ENCODE measurements around the gene WFDC1.
"Not testable (repeated sequence)": the region's sequence is repeated elsewhere in the genome, so short reads cannot be mapped to it uniquely, and the experiment has no call there.

Gene WFDC1

DNA sequence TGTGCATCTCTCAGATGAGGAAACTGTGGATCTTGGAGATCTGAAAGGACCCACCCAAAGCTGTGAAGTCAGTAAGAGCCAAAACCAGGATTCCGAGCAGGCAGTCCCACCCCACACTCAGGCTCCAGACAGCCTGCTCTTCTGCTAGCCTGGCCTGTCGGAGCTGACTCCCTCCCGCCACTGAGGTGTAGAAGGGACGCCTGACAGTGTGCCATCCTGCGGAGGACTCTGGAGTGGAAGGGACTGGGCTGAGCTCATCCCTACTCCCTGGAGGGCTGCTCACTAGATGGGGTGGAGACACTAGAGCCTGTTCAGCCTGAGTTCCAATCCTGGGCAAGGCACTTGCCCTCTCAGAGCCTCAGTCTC is 36.0 kb downstream of the WFDC1 start:
- no peak for DNase-seq

DNA sequence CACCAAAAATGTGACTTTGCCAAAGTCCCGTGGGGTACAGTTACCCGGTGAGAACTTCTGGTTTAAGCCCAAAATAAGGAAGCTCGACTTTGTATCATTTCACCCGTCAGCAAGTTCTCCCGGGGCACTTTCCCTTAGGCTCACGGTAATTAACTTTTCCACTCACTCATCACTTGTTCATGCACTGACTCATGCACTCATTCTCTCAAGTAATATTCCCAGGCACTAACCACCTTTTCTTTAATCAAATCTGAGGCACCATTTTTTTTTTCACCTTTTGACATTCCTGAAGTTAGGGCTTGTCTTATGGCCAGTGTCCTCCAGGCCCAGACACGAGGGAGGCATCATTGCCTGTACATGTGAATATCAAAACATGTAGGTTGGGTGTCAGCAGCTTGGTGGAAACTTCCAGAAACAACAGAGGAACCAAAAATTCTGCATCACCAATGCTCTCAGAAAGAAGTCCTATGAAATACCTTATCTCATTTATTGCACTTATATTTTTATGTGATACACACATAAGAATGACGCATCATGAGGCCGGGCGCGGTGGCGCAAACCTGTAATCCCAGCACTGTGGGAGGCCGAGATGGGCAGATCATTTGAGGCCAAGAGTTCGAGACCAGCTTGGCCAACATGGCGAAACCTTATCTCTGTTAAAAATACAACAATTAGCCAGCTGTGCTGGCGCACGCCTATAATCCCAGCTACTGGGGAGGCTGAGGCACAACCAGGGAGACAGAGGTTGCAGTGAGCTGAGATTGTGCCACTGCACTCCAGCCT is 37.5 kb downstream of the WFDC1 start:
- no peak for DNase-seq

DNA sequence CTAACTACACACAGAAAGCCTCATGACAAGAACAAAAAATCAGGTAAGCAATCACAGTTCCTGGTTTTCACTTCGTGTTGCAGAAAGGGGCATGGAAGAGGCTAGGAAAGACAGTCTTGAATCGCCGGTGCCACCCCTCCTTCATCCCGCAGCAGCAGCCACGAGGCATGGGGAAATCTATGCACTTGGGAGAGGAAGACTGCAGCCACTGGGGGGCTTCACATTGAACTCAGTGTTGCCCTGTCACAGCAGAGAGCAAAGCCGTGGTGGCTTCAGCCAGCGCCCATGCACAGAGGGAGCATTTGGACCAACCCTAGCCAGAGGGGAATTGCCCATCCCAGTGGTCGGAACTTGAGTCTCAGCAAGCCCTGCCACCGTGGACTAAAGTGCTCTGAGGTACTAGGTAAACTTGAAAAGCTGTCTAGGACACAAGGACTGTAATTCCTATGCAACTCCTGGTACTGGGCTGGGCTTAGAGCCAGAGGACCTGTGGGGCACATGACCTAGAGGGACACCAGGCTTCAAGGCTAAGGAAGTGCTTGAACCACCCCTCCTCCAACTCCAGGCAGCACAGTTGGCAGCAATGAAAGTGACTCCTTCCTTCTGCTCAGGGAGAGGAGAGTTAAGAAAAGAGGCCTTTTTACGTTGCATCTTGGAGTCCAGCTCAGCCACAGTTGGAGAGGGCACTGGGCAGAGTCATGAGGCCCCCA is 38.5 kb downstream of the WFDC1 start:
- DNase-seq = no peak

DNA sequence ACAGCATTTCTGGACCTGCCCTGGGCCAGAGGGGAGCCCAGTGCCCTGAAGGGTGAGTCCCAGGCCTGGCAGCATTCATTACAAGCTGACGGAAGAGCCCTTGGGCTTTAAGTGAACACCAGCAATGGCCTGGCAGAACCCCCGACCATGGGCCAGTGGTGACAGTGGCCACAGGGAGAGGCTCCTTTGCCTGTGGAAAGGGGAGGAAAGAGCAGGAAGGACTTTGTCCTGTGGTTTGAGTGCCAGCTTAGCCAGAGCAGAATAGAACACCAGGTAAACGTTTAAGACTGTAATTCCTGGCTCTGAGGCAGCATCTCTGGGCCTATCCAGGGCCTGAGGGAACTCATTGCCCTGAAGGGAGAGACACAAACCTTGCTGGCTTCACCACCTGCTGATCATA is 39.4 kb downstream of the WFDC1 start:
- no peak for DNase-seq

DNA sequence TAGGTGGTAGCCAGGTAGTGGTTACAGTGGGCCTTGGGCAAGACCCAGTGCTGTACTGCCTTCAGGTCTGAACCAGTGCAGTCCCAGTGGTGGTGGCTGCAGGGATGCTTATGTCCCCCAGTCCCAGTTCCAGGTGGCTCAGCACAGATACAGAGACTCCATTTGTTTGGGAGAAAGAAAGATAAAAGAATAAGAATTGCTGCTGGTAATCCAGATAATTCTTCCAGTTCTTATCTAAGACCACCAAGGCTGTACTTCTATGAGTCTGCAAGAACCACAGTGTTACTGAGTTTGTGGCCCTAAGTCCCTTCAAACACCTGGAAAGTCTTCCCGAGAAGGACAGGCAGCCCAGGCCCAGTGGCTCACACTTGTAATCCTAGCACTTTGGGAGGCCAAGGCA is 39.8 kb downstream of the WFDC1 start:
- no peak for DNase-seq

DNA sequence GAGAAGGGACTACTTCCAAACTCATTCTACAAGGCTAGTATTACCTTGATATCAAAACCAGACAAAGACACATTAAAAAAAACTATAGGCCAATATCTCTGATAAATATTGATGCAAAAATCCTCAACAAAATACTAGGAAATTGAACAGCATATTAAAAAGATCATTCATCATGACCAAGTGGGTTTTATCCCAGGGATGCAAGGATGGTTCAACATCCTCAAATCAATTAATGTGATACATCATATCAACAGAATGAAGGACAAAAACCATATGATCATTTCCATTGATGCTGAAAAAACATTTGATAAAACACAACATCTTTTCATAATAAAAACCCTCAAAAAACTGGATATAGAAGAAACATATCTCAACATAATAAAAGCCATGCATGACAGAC is 42.6 kb downstream of the WFDC1 start:
- DNase-seq = not testable (repeated sequence)

DNA sequence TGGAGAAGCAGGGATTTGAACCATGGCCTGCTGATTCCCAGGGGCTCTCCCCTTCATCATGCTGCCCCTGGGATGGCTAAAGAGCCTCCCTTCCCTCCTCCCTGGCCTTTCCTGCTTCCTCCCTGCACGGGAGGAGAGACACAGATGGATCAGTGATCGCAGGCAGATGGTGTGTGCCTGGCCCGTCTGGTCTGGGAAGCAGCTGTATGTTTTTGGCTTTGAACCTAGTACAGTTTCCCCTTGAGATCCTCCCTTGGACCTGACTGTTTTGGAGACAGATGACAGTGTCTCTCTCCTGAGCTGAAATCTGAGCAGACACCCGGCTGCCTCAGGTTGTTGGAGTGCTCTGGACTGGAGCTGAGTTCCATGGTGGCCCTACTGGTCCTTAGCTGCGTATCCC is 44.6 kb downstream of the WFDC1 start:
- peak; percentile 96 for DNase-seq

DNA sequence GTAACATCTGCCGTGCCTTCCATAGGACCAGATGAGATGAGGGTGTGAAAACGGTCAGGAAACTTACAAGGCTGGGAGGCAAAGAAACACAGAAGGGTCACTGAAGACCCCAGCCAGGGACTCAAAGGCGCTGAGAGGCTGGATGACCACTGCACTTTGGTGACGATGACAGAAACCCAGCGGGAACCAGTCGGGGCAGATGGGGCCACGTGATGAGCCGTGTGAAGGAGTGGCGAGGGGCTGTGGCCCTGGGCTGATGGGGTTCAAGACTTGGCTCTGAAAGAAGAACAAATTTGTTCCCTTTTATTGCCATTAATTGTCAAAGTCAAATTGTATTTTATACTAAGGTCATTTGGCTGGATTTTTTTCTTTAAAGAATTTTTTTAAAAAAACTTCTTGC is 45.1 kb downstream of the WFDC1 start:
- no peak for DNase-seq

DNA sequence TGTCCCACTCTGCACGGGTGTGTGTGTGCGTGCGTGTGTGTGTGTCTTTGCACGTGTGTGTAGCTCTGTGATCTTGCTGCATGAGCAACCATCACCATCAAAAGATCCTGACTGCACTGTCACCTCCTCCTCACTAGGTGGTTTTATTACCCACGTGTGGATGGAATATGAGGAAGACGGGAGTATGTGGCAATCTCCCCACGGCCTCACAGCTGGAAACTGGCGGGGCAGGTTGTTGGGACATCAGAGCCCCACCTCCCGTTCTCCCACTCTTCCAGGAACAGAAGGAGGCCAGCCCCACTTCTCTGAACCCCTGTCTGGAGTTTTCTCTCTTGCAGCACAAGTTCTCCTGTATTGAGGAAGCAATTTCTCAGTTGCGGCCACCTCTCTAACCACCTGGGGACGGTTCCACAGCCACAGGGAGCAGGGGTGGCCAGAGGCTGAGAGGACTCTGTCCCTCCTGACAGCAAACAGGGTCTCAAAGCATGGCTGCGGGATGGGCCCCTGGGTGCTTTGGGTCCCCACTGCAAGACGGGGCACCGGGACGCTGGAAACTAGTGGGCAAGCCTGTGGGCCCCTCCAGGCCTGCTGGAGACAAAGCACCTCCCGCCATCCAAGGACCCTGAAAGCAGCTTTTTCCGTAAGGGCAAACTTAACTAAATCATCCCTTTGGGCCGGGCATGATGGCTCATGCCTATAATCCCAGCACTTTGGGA is 45.8 kb downstream of the WFDC1 start:
- DNase-seq = no peak

DNA sequence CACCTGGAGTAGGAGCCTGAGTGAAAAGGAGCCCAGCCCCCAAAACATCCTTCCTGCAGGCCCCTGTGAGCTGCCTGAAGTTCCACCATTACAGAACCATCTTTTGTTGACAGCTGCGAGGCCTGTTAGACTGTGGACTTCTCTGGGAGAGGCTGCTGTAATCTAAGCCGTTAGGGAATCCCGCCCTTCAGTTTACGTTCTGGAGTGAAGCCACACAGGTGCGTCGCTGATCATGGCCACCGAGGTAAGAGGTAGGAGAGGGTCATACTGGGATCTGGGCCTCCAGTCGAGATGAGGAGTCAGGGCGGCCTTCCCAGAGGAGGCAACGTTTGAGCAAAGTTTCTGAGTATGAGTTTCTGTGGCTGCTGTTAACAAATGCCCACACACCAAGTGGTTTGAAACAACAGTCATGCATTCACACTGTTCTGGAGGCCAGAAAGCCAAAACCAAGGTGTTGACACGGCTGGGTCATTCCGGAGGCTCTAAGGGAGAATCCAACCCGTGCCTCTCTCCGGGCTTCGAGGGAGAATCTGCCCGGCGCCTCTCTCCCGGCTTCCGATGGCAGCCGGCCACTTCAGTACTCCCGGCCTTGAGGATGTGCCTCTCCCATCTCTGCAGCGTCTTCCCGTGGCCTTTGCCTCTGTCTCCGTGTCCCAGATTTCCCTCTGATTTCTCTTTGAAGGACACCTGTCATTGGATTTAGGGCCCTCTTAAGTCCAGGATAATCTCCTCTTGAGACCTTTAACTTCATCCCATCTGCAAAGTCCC is 47.0 kb downstream of the WFDC1 start:
- DNase-seq = no peak

DNA sequence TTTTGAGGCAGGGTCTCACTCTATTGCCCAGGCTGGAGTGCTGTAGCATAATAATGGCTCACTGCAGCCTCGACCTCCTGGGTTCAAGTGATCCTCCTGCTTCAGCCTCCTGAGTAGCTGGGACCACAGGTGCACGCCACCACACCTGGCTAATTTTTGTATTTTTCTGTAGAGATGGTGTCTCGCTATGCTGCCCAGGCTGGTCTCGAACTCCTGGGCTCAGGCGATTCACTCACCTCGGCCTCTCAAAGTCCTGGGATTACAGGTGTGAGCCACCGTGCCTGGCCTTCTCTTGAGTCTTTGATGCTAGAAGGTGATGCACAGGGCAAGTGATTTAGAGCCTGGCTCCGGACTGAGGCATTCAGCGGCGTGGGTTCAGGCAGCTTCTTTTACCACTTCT is 49.1 kb downstream of the WFDC1 start:
- DNase-seq = not testable (repeated sequence)

DNA sequence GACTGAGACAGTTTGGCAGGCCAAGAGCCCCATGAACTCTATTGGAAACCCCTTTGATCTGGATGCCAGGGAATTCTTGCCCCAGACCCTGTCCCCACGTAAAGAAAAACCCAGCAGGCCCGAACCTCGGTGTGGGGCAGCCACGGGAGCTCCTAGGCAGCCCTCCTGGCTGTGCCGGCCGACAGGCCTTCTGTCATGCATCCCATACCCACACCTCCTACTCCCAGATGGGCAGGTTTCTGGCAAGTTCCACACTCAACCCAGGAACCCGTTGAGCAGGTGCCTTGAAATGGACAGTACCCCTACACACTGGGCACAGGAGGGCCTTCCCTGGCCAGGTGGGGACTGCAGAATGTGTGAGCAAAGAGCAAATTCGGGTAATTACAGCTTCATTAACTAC is 50.1 kb downstream of the WFDC1 start:
- DNase-seq = no peak

DNA sequence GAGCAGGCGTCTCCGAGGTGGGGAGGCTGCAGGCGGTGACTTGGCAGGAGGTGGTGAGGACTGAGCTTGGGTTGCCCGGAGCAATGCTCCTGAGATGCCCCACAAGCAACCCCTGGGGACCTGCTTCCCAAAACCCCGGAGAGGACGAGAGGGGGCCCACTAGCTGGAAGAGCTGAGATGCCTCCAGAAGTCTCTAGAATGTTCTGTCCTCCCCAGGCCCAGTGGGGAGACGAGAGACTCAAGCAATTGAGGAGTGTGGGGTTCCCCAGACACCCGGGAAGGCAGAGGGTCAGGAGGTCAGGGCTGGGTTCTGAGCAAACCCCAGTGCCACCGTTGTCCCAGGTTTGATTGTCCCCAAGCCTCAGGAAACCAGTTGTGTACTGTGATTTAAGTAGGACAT is 52.5 kb downstream of the WFDC1 start:
- no peak for DNase-seq

DNA sequence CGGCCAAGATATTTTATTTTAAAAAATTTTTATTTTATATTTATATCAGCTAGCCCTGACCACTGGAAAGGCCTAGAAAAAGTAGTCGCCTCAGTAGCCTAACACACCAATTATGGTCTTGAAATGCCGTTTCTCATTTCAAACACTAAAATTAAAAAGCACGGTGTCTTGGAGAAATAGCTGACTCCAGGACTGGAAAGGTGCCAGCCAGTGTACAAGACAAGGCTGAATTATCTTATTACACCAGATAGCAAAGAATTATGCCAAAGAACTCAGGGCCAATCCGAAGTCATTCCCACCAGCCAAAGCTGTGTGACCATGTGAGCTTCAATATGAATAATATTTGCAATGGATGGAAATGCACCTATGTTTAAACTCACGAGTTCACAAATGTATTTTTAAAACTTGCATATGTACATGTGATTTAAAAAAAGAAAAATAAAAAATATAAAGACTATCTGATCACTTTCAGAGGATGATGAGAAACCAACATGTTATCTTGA is 53.8 kb downstream of the WFDC1 start:
- no peak for DNase-seq

DNA sequence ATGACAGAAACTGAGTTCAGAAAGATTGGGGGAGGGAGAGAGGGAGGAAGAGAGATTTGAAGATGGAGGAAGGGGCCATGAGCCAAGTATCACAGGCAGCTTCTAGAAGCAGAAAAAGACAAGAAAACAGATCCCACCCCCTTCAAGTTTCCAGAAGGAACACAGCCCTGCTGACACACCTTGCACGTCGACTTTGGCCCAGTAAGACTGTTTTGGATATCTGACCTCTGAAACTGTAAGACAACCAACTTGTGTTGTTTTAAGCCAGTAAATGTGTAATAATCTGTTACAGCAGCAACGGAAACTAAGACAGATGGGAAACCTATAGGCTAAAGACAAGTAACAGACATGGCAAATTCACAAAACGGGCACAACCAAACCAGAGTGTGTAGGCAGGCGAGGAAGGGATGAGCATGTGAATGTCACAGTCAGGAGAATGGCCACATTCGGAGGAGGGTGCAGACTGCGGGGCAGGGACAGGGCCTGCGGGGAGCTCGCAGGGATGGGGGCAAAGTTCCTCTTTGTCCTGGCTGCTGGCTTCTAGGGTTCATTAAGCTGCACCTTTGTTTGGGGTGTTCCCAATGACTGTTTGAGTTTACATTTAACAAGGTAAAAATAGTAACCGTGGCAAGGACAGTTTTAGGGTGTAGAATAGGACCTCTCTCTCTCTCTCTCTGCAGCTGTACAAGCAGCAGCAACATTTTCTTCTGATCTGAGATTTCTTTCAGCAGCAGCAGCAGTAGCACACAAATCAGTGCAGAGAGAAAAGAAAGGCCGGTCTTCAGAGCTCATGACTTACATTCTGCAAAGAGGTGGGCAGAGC is 55.4 kb downstream of the WFDC1 start:
- no peak for DNase-seq

DNA sequence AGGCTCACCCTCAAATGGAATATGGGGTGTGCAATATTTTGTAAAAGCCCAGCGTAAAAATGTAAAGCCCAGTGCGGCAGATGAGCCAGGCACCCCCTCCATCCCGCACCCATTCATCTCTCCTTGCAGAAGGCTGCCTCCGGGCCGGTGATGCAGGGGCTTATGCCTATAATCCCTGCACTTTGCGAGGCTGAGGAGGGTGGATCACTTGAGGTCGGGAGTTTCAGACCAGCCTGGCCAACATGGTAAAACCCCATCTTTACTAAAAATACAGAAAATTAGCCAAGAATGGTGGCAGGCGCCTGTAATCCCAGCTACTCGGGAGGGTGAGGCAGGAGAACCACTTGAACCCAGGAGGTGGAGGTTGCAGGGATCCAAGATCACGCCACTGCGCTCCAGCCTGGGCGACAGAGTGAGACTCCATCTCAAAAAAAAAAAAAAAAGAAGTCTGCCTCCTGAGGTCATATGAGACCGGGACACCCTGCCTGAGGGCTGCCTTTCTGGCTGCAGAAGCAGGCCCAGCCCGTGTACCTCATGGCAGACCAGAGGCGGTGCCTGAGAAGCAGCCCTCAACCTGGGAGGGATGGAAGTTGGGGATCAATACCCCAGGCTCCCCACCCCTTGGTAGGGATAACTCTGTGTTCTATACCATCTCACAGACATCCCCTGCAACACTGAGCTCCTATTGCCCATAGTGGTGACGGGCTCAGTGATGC is 56.2 kb downstream of the WFDC1 start:
- DNase-seq = no peak

DNA sequence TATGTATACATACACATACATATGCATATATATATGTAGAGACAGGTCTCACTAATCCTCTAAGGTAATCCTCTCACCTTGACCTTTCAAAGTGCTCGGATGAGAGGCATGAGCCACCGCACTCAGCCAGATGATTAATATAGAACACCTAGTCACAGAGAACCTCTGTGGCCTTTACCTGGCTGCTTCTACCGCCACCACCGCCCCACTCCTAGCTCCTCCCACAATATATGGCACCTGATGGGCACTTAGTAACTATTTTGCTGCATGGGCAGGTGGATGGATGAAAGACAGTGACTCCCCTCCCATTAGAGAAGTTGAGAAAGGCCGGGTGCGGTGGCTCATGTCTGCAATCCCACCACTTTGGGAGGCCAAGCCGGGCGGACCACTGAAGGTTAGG is 57.0 kb downstream of the WFDC1 start:
- no peak for DNase-seq

DNA sequence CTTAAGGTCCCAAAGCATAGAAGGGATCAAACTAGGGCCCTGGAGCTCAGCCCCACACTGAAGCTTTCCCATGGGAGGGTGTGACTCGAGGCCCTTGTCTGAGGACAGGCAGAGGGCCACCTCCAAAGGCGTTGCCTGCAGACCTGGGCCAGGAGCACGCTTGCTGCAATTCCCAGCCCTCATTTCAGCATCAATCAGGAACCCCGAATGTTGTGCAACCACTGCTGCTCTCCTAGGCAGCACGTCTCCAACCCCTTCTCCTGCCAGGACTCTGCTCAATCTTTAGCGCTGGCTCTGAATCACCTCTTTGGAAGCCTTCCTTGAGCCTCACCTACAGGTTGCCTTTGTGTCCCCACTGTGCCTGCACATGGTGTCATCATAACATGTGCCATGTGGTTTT is 59.6 kb downstream of the WFDC1 start:
- no peak for DNase-seq

DNA sequence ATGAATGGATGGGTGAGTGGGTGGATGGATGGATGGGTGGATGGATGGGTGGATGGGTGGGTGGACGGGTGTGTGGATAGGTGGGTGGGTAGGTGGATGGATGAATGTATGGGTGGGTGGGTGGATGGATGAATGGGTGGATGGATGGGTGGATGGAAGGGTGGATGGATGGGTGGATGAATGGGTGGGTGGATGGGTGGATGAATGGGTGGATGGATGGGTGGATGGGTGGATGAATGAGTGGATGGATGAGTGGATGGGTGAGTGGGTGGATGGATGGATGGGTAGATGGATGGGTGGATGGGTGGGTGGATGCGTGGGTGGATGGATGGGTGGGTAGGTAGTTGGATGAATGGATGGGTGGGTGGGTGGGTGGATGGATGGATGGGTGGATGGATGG is 60.5 kb downstream of the WFDC1 start:
- no peak for DNase-seq

DNA sequence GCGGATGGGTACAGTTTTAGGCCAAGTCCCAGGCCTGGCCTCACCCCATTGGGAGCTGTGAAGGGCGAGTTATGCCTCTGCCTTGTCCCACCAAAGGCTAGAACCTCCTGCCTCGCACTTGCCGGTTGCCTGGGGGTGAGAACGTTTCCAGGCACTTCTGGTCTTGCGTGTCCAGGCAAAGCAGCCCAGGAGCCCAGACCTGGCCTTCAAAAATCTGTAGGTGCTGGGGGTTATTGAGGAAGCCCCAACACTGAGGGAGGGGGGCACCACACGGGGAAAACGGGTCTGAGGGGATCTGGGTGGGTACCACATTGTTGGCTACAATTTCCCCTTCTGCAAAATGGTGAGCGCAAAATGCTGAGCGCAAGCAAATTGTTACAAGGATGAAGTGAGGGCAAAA is 61.5 kb downstream of the WFDC1 start:
- DNase-seq = no peak

DNA sequence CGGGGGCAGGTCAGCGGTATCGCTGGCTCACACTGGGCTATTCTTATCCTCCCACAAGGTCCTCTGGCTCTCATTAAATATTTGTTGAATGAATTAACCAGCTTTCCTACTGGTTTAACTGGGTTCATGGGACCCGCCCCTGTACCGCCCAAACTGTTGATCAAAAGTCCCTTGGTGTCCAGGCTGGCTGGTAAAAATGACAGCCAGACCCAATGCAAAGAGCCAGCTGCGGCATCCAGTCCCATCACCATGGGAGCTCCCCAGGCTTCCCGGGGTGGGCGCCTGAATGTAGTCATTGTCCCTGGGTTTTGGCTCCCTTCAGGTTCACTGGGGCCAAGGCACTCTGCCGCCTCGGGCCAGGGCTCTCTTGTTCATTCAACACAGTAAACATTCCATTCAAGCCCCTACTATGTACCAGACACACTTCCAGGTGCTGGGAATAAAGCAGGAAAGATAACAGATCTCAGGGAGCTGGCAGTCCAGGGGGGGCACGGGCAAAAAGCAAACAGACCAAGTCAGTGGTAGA is 62.0 kb downstream of the WFDC1 start:
- DNase-seq = no peak
